Lung (tissue), 12 donors: ENCODE data around the gene AVP. TPM values are rescaled to one million over a fixed set of nuclear protein-coding genes. Genes with fewer than 3 reads are reported as not detected.

Experiments used
- ATAC-seq: fragments of 200-7000 bp; cut with Tn5 transposase; one replicate; pipeline ENCODE4 v1.9.1; 2020; ENCODE audit warnings: moderate number of reproducible peaks; ENCODE audit not compliant: insufficient read depth, low FRiP score
- DNase-seq, 3 donors: peaks; one replicate each; pipeline ENCODE4 v3.0.0-alpha.2; 2013 to 2017
- H3K27ac ChIP-seq, 2 donors: one replicate each; pipeline ENCODE4 v1.5.1; 2013; ENCODE audit warnings: mild to moderate bottlenecking in 2 of 2, moderate library complexity in 2 of 2, control low read depth in 1 of 2, inconsistent platforms in 1 of 2, low read depth in 1 of 2, low read length in 1 of 2
- H3K27me3 ChIP-seq, 3 donors: one replicate each; pipeline ENCODE4 v1.5.1; 2013; ENCODE audit warnings: low read length in 2 of 3; ENCODE audit not compliant: control insufficient read depth in 3 of 3, insufficient read depth in 3 of 3
- H3K36me3 ChIP-seq, 4 donors: one replicate each; pipeline ENCODE4 v1.5.1; 2013; ENCODE audit warnings: low read length in 4 of 4, mild to moderate bottlenecking in 1 of 4, moderate library complexity in 1 of 4; ENCODE audit not compliant: control insufficient read depth in 4 of 4, insufficient read depth in 4 of 4
- H3K4me1 ChIP-seq, 5 donors: one replicate each; pipeline ENCODE4 v1.5.1; 2013; ENCODE audit warnings: low read length in 5 of 5, mild to moderate bottlenecking in 2 of 5, moderate library complexity in 1 of 5; ENCODE audit not compliant: control insufficient read depth in 5 of 5, insufficient read depth in 5 of 5
- H3K4me3 ChIP-seq: one replicate; pipeline ENCODE4 v1.5.1; 2013; ENCODE audit warnings: mild to moderate bottlenecking, control low read depth, moderate library complexity
- H3K9ac ChIP-seq, 2 donors: one replicate each; pipeline ENCODE4 v1.5.1; 2013; ENCODE audit warnings: low read length in 2 of 2, control low read depth in 1 of 2; ENCODE audit not compliant: insufficient read depth in 1 of 2
- H3K9me3 ChIP-seq, 4 donors: one replicate each; pipeline ENCODE4 v1.5.1; 2013; ENCODE audit warnings: low read length in 3 of 4, mild to moderate bottlenecking in 1 of 4, moderate library complexity in 1 of 4; ENCODE audit not compliant: control insufficient read depth in 4 of 4, insufficient read depth in 3 of 4
- CTCF ChIP-seq: IDR thresholded peaks from 2 replicates; pipeline ENCODE4 v1.5.1; 2012; ENCODE audit warnings: mild to moderate bottlenecking; ENCODE audit errors: control extremely low read depth, extremely low read depth
- WGBS, 2 donors: extraction: QIAGEN DNeasy Blood & Tissue Kit; methylation state at CpG; one replicate each; pipeline ENCODE4 v1.1.7; 2013; 5-methylcytosine and 5-hydroxymethylcytosine counted together
- polyA plus RNA-seq, 2 donors: library from polyadenylated mRNA; stranded (reverse); fragments of 200-250 nt; gene quantifications; one replicate each; pipeline ENCODE4 v1.2.1, GENCODE V29; 2013
- total RNA-seq, 2 donors: library from RNA; depleted of rRNA in 1 of 2; stranded (reverse); fragments of >200 nt in 1 of 2; gene quantifications; one replicate each; pipeline ENCODE4 v1.2.1, GENCODE V29; 2014 to 2021
- donor health status: control.
- donor health status: control.
- donor health status: Bipolar disorder and iron deficiency.
- donor health status: healthy.
- donor health status: DM: yes; HTN: yes; CAD: no.

The AVP gene
- total and polyA plus RNA-seq, 4 donors: not detected

GRCh38 chr20:3130051-3130600, 45.6 kb upstream of the AVP start:
- no peak overlapping the region for H3K9ac ChIP-seq

GRCh38 chr20:3129094-3129493, 44.6 kb upstream of the AVP start:
- H3K4me1 ChIP-seq: no peaks in the 10 kb centered on the region
- H3K27me3 ChIP-seq: no peaks in the 10 kb centered on the region
- H3K36me3 ChIP-seq: no peaks in the 10 kb centered on the region
- H3K9ac ChIP-seq: no peak overlapping the region
- ATAC-seq (no peak), DNase-seq (no peak)
- TF ChIP-seq CTCF: no peak
- H3K27ac ChIP-seq: no peak overlapping the region
- WGBS, 2 donors: 76 to 84% methylated on average over 4 of the region's 4 CpGs
- no peaks in the 10 kb centered on the region for H3K9me3 ChIP-seq
- no peak overlapping the region for H3K4me3 ChIP-seq

More at GRCh38 chr20:3130051-3130600, 45.6 kb upstream of the AVP start:
- DNase-seq (no peak), ATAC-seq (no peak)
- Histone ChIP-seq H3K4me3 (no peak overlapping the region), H3K9me3 (no peaks in the 10 kb centered on the region), H3K27ac (no peak overlapping the region), H3K27me3 (no peaks in the 10 kb centered on the region), H3K36me3 (no peaks in the 10 kb centered on the region), H3K4me1 (no peaks in the 10 kb centered on the region)
- 92 to 95% methylated on average over 2 of the region's 2 CpGs for WGBS, 2 donors
- TF ChIP-seq CTCF: no peak

- Histone ChIP-seq H3K27me3 (no peaks in the 10 kb centered on the region), H3K4me1 (no peaks in the 10 kb centered on the region), H3K27ac (peak overlapping the region in 1 of 2 donors; percentile 17), H3K4me3 (no peak overlapping the region), H3K36me3 (peaks cover 0 to 1% (median 0%) of the 10 kb centered on the region in 4 donors), H3K9ac (no peak overlapping the region), H3K9me3 (no peaks in the 10 kb centered on the region)
- TF ChIP-seq CTCF: no peak
- DNase-seq: no peak
- ATAC-seq: no peak
- 70 to 73% methylated on average over 8 of the region's 8 CpGs for WGBS, 2 donors
Observed at GRCh38 chr20:3128275-3128984, 43.9 kb upstream of the AVP start.
